ENCODE results near the gene NFATC2. TPM values are rescaled to one million over a fixed set of nuclear protein-coding genes. Genes with fewer than 3 reads are reported as not detected.

The NFATC2 gene
- total RNA-seq, 1 experiment from 2014 or later, result 0.61 TPM

DNA sequence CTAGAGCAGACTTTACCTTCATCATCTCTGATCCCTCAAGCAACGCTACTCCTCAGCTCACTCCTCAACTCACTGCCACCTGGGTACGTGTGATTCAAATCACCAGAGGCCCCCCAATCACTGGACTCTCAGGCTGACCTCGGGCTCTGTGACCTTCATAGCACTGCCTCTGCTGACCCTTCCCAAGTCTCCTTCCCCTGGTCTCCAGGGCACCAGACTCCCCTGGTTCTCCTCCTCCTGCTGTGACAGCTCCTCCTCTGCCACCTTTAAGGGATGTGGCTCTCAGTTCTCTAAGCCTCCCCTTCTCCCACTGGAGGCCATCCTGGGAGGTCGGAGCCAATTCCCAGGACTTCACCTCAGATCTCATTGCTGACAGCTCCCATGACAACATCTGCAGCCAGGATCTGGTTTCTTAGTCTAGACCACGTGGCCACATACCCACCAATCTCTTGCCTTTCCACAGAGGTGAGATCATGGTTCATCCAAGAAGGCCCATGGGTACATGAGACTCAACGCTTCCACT, 90.4 kb downstream of the NFATC2 start:
- H3K9me3 Mint-ChIP-seq, result no peaks in the 10 kb centered on the region; a peak in 1 of 5 replicates
- no peaks in the 10 kb centered on the region for H3K9me3 ChIP-seq (ENCODE audit: control insufficient read depth, low read depth, low read length)
- H2AFZ ChIP-seq (ENCODE audit: low read length), result no peak overlapping the region
- no peak overlapping the region for H2BK120ac ChIP-seq (ENCODE audit: low read depth, low read length, poor library complexity, severe bottlenecking)
- H3K27me3 Mint-ChIP-seq (ENCODE audit: low read depth), result peaks cover 2% of the 10 kb centered on the region
- H2BK20ac ChIP-seq (ENCODE audit: low read depth, low read length, poor library complexity, severe bottlenecking), result no peak overlapping the region
- H3K4me1 ChIP-seq (ENCODE audit: insufficient read depth, low read length), result no peaks in the 10 kb centered on the region
- no peak overlapping the region for H2BK5ac ChIP-seq (ENCODE audit: insufficient read length, low read length)
- H3K4ac ChIP-seq (ENCODE audit: low read depth, low read length), result no peak overlapping the region
- no peaks in the 10 kb centered on the region for H3K23me2 ChIP-seq (ENCODE audit: insufficient read length, low read depth, low read length, poor library complexity, severe bottlenecking)
- no peak overlapping the region for H3T11ph ChIP-seq (ENCODE audit: low read length)
- H3K79me1 ChIP-seq (ENCODE audit: insufficient read depth, low read depth, low read length, poor library complexity, severe bottlenecking), result no peaks in the 10 kb centered on the region
- H3K79me2 ChIP-seq (ENCODE audit: insufficient read depth, low read length), result no peaks in the 10 kb centered on the region
- no peak overlapping the region for H3K18ac ChIP-seq (ENCODE audit: insufficient read length, low read depth, low read length)
- no peak overlapping the region for H3K56ac ChIP-seq (ENCODE audit: insufficient read length, low read depth, low read length)
- H4K8ac ChIP-seq (replicated peaks; ENCODE audit: insufficient read length, low read depth, low read length), result no peak overlapping the region
- TF ChIP-seq, protein P1, sequence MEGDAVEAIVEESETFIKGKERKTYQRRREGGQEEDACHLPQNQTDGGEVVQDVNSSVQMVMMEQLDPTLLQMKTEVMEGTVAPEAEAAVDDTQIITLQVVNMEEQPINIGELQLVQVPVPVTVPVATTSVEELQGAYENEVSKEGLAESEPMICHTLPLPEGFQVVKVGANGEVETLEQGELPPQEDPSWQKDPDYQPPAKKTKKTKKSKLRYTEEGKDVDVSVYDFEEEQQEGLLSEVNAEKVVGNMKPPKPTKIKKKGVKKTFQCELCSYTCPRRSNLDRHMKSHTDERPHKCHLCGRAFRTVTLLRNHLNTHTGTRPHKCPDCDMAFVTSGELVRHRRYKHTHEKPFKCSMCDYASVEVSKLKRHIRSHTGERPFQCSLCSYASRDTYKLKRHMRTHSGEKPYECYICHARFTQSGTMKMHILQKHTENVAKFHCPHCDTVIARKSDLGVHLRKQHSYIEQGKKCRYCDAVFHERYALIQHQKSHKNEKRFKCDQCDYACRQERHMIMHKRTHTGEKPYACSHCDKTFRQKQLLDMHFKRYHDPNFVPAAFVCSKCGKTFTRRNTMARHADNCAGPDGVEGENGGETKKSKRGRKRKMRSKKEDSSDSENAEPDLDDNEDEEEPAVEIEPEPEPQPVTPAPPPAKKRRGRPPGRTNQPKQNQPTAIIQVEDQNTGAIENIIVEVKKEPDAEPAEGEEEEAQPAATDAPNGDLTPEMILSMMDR (conservative IDR thresholded peaks at IDR 0.05), result no peak
- H3K4me1 Mint-ChIP-seq, result peaks cover 16 to 21% of the 10 kb centered on the region in 2 experiments
- H3K36me3 Mint-ChIP-seq (ENCODE audit: insufficient read depth in 1 of 3, low read depth in 3 of 3), result peaks cover 0 to 5% (median 0%) of the 10 kb centered on the region in 3 experiments; a peak in 2 of 7 replicates
- H3K4me3 Mint-ChIP-seq, result no peak overlapping the region
- no peak overlapping the region for H3K27ac ChIP-seq (ENCODE audit: insufficient read length, low read depth, low read length)
- no peaks in the 10 kb centered on the region for H3K27me3 ChIP-seq (ENCODE audit: insufficient read depth, low read length)
- H2BK15ac ChIP-seq (ENCODE audit: low read depth, low read length), result no peak overlapping the region
- no CpG with 5 or more reads among the region's 6 CpGs for WGBS (ENCODE audit: extremely low coverage, insufficient read length, low lambda C conversion rate)
- H3K23ac ChIP-seq (ENCODE audit: insufficient read length, low read depth, low read length), result no peak overlapping the region
- no peak overlapping the region for H3K14ac ChIP-seq (ENCODE audit: insufficient read depth, low read length)
- H2AK5ac ChIP-seq (ENCODE audit: insufficient read length, low read length), result no peak overlapping the region
- no peaks in the 10 kb centered on the region for H4K20me1 ChIP-seq (ENCODE audit: control insufficient read depth, insufficient read depth, insufficient read length)
- H4K5ac ChIP-seq (ENCODE audit: insufficient read length, low read depth, low read length), result no peak overlapping the region
- peak overlapping the region in 1 of 3 experiments; percentile 23; a peak in 2 of 7 replicates for H3K27ac Mint-ChIP-seq
- H4K91ac ChIP-seq (ENCODE audit: insufficient read length, low read depth, low read length), result no peak overlapping the region
- no peak for DNase-seq
- H2BK12ac ChIP-seq (ENCODE audit: insufficient read length, low read depth, low read length), result no peak overlapping the region
- no peak overlapping the region for H3K4me2 ChIP-seq (ENCODE audit: insufficient read depth, insufficient read length, low read length)
- H3K9ac ChIP-seq (ENCODE audit: extremely low read depth, insufficient read length, low read length), result no peak overlapping the region
